ENCODE data around the gene PDE3A. TPM values are rescaled to one million over a fixed set of nuclear protein-coding genes. Genes with fewer than 3 reads are reported as not detected.

The PDE3A gene
- total and polyA plus RNA-seq, 4 donors = 1.5 to 15.8 (median 3.4) TPM

- no peak for ATAC-seq (ENCODE audit: insufficient read depth, low FRiP score)
- WGBS, 2 donors = 81 to 85% methylated on average over 3 of the region's 3 CpGs
Measured at GRCh38 chr12:20590570-20590969, 222.2 kb downstream of the PDE3A start.

GRCh38 chr12:20592556-20592955 is 224.2 kb downstream of the PDE3A start:
- Histone ChIP-seq H3K4me1 (ENCODE audit: control insufficient read depth in 5 of 5, insufficient read depth in 5 of 5, low read length in 5 of 5) (peaks cover 0 to 11% (median 0%) of the 10 kb centered on the region in 5 donors), H3K9ac (ENCODE audit: insufficient read depth in 1 of 2, low read length in 2 of 2) (no peak overlapping the region), H3K27ac (ENCODE audit: low read depth in 1 of 2, low read length in 1 of 2) (no peak overlapping the region), H3K27me3 (ENCODE audit: control insufficient read depth in 3 of 3, insufficient read depth in 3 of 3, low read length in 2 of 3) (no peaks in the 10 kb centered on the region), H3K4me3 (no peak overlapping the region), H3K36me3 (ENCODE audit: control insufficient read depth in 4 of 4, insufficient read depth in 4 of 4, low read length in 4 of 4) (no peaks in the 10 kb centered on the region), H3K9me3 (ENCODE audit: control insufficient read depth in 4 of 4, insufficient read depth in 3 of 4, low read length in 3 of 4) (no peaks in the 10 kb centered on the region)
- ATAC-seq (ENCODE audit: insufficient read depth, low FRiP score) (no peak), DNase-seq (no peak)
- TF ChIP-seq, protein P1, sequence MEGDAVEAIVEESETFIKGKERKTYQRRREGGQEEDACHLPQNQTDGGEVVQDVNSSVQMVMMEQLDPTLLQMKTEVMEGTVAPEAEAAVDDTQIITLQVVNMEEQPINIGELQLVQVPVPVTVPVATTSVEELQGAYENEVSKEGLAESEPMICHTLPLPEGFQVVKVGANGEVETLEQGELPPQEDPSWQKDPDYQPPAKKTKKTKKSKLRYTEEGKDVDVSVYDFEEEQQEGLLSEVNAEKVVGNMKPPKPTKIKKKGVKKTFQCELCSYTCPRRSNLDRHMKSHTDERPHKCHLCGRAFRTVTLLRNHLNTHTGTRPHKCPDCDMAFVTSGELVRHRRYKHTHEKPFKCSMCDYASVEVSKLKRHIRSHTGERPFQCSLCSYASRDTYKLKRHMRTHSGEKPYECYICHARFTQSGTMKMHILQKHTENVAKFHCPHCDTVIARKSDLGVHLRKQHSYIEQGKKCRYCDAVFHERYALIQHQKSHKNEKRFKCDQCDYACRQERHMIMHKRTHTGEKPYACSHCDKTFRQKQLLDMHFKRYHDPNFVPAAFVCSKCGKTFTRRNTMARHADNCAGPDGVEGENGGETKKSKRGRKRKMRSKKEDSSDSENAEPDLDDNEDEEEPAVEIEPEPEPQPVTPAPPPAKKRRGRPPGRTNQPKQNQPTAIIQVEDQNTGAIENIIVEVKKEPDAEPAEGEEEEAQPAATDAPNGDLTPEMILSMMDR (IDR thresholded peaks at IDR 0.05; ENCODE audit: control extremely low read depth, extremely low read depth) = no peak
- WGBS, 2 donors = 79 to 80% methylated on average over 2 of the region's 2 CpGs

More at GRCh38 chr12:20590570-20590969, 222.2 kb downstream of the PDE3A start:
- Histone ChIP-seq H3K27ac (ENCODE audit: low read depth in 1 of 2, low read length in 1 of 2) (no peak overlapping the region), H3K9ac (ENCODE audit: insufficient read depth in 1 of 2, low read length in 2 of 2) (no peak overlapping the region), H3K4me3 (no peak overlapping the region), H3K9me3 (ENCODE audit: control insufficient read depth in 4 of 4, insufficient read depth in 3 of 4, low read length in 3 of 4) (no peaks in the 10 kb centered on the region), H3K4me1 (ENCODE audit: control insufficient read depth in 5 of 5, insufficient read depth in 5 of 5, low read length in 5 of 5) (peaks cover 0 to 8% (median 0%) of the 10 kb centered on the region in 5 donors), H3K36me3 (ENCODE audit: control insufficient read depth in 4 of 4, insufficient read depth in 4 of 4, low read length in 4 of 4) (no peaks in the 10 kb centered on the region), H3K27me3 (ENCODE audit: control insufficient read depth in 3 of 3, insufficient read depth in 3 of 3, low read length in 2 of 3) (no peaks in the 10 kb centered on the region)
- no peak for DNase-seq
- TF ChIP-seq, protein P1 (IDR thresholded peaks at IDR 0.05; ENCODE audit: control extremely low read depth, extremely low read depth) = no peak

GRCh38 chr12:20593611-20594010 is 225.3 kb downstream of the PDE3A start:
- no peaks in the 10 kb centered on the region for H3K36me3 ChIP-seq (ENCODE audit: control insufficient read depth in 4 of 4, insufficient read depth in 4 of 4, low read length in 4 of 4)
- no peak overlapping the region for H3K9ac ChIP-seq (ENCODE audit: insufficient read depth in 1 of 2, low read length in 2 of 2)
- H3K27ac ChIP-seq (ENCODE audit: low read depth in 1 of 2, low read length in 1 of 2) = no peak overlapping the region
- no peaks in the 10 kb centered on the region for H3K27me3 ChIP-seq (ENCODE audit: control insufficient read depth in 3 of 3, insufficient read depth in 3 of 3, low read length in 2 of 3)
- DNase-seq (no peak), ATAC-seq (ENCODE audit: insufficient read depth, low FRiP score) (no peak)
- H3K4me3 ChIP-seq = no peak overlapping the region
- no peaks in the 10 kb centered on the region for H3K9me3 ChIP-seq (ENCODE audit: control insufficient read depth in 4 of 4, insufficient read depth in 3 of 4, low read length in 3 of 4)
- peaks cover 0 to 11% (median 0%) of the 10 kb centered on the region in 5 donors for H3K4me1 ChIP-seq (ENCODE audit: control insufficient read depth in 5 of 5, insufficient read depth in 5 of 5, low read length in 5 of 5)
- 70 to 91% methylated on average over 3 of the region's 3 CpGs for WGBS, 2 donors
- TF ChIP-seq, protein P1 (IDR thresholded peaks at IDR 0.05; ENCODE audit: control extremely low read depth, extremely low read depth) = no peak

DNA sequence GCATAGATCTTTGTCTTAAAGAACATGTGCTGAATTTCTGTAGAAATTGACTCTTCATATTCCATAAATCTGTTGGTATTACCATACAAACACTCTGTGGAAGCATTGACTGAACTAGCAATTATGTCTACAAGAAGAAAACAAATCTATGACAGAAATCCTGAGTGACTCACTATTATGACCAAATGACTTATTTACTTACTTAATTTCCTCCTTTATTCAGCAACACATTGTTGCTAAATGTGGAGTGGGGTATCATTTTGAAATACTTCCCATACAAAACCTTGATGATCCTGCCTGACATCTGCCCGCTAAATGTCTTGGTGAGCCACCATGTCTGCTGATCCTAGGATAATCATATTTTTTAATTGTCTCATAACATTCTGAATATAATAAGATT is 227.7 kb downstream of the PDE3A start:
- Histone ChIP-seq H3K4me3 (no peak overlapping the region), H3K27me3 (ENCODE audit: control insufficient read depth in 3 of 3, insufficient read depth in 3 of 3, low read length in 2 of 3) (no peaks in the 10 kb centered on the region), H3K27ac (ENCODE audit: low read depth in 1 of 2, low read length in 1 of 2) (no peak overlapping the region), H3K36me3 (ENCODE audit: control insufficient read depth in 4 of 4, insufficient read depth in 4 of 4, low read length in 4 of 4) (no peaks in the 10 kb centered on the region), H3K4me1 (ENCODE audit: control insufficient read depth in 5 of 5, insufficient read depth in 5 of 5, low read length in 5 of 5) (peaks cover 0 to 23% (median 0%) of the 10 kb centered on the region in 5 donors), H3K9me3 (ENCODE audit: control insufficient read depth in 4 of 4, insufficient read depth in 3 of 4, low read length in 3 of 4) (no peaks in the 10 kb centered on the region), H3K9ac (ENCODE audit: insufficient read depth in 1 of 2, low read length in 2 of 2) (no peak overlapping the region)
- no peak for DNase-seq
- no peak for ATAC-seq (ENCODE audit: insufficient read depth, low FRiP score)
- TF ChIP-seq, protein P1 (IDR thresholded peaks at IDR 0.05; ENCODE audit: control extremely low read depth, extremely low read depth) = no peak
- 0 to 23% methylated on average over 1 of the region's 1 CpG for WGBS, 2 donors

All from lung (tissue), 12 donors.